ENCODE measurements around the gene AFTPH.
A peak's percentile ranks its signal among the peaks of the same experiment; 100 is the strongest.

Gene AFTPH

DNA sequence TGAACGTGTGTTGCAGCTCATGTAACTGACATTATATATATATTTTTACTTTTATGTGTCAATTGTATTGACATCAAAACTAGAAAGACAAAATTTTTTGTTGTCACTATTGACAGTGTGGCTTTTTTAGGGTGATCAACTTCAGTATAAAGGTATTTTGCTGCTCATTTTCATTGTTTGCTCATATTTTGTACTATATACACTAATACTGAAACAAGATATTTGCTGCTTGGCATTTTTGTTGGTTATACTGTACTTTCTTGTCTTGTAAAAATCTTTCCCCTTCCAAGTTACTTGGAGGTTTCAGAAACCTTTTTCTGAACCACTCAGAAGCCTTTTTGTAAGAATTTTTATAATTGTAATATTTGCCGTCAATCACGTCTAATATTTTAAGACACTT, 16.5 kb downstream of the AFTPH start:
- no peak for DNase-seq

DNA sequence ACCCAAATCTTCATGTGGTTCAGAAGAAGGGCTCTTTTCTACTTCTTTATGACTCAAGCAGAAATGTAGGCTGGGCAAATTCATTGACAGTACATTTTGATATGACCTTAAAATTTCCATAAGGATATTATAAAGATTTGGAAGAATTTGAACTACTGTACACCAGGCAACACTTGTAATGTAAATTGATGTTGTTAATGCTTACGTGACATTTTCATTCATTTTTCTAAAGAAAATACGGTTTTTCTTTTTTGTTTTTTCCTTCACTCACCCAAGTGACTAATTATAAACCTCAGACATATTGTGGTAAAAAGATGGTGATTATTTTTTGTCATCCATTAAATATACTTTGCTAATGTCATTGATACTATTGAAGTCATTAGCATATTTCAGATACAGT, 17.4 kb downstream of the AFTPH start:
- no peak for DNase-seq

DNA sequence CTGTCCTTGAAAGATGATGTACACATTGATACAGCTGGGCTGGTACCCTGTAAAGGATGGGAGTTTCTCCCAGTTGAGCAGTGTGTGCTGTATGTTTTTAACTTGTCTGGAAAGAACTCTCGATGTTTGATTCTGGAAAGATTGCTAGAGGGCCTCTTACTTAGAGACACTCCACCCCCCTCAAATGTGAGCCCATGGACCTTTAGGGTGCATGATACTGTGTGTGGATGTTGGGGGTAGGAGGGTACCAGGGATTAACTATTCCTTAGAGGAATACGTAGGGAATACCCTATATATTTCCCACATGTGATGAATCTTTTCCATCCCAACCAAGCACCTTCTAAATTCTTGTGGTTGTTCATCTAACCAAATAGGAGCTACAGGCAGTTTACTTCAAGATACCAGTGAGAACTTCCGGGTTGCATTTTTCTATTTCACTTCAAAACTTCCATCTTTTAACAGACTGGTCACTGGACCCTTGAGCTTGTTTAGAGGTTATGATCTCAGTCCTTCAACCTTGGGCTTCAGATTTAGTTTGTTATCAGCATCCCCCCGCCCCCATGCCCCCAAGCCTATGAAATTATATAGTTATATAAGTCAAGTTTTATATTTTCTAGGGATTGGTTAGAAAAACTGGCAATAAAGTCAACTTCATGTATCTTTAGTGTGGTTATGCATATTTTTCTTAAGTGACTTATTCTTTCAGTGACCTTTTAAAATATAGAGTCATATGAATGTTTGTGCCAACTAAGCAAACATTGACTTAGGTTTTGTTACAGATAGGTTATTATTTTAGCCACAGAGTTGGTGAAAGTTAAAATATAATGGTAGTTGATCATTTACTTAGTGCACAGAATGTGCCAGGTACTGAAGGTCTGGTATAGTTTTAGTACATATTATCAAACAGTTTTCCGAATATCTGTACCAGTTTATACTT, 18.2 kb downstream of the AFTPH start:
- no peak for DNase-seq

DNA sequence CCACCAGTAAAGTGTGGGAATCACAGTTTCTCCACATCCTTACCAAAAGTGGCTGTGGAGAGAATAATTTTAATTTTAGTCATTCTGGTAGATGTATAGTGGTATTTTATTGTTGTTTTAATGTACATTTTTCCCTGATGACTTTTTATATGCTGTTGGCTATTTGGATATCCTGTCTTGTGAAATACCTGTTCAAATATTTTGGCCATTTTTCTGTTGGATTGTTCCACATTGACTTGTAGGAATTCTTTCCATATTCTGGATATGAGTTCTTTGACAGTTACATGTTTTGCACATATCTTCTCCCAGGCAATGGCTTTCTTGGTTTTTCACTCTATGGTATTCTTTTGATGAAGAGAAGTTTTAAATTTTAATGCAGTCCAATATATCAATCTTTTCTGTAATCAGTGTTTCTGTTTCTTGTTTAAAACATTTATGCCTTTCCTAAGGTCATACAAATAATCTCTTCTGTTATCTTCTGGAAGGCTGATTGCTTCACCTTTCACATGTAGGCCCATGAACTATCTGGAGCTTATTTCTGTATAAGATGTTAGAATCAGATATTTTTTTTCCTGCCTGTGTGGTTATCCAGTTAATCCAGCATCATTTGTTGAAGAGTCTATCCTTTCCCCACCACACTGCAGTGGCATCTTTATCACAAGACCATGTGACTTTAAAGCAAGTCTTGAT, 19.0 kb downstream of the AFTPH start:
- no peak for DNase-seq

DNA sequence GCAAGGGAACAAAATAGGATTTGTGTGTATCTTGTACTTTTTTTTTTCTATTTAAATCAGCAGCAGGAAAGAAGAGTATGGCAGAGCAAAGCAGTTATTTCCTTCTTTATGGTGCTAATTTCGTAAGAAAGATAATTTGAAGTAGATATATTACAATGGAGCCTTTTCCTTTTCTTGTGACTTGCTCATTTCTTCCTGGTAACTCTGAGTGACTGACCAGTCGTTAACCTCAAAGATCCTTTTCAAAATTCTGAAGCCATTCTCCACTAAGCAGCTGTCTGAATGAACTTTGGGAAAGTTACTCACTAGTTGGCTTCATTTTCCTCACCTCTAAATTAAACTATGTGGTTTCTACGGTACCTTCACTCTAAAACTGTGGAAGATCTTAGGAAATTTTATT, 24.6 kb downstream of the AFTPH start:
- peak in 1 of 4 experiments; percentile 16 for DNase-seq

DNA sequence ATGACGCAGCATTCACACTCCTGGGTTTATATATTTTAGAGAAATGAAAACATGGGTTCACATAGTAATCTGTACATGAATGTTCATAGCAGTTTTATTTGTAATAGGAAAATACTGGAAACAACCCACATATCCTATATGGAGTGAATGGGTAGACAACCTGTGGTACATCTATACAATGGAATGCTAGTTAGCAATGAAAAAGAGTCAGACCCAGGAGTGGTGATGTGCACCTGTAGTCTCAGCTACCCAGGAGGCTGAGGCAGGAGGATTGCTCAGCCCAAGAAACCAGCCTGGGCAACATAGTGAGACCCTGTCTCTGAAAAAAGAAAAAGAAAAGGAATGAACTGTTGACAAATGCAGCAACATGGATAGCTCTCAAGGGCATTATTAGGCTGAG, 25.9 kb downstream of the AFTPH start:
- DNase-seq, result no peak

DNA sequence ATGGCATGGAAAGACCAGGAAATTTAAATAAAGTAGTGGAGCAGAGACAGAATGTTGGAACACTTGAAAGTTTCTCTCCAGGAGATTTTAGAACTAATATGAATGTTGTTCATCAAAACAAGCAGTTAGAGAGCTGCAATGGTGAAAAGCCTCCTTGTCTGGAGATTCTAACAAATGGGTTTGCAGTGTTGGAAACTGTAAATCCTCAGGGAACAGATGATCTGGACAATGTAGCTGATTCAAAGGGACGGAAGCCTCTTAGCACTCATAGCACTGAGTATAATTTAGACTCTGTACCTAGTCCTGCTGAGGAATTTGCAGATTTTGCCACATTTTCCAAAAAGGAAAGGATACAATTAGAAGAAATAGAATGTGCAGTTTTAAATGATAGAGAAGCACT, 27.7 kb downstream of the AFTPH start:
- no peak for DNase-seq

DNA sequence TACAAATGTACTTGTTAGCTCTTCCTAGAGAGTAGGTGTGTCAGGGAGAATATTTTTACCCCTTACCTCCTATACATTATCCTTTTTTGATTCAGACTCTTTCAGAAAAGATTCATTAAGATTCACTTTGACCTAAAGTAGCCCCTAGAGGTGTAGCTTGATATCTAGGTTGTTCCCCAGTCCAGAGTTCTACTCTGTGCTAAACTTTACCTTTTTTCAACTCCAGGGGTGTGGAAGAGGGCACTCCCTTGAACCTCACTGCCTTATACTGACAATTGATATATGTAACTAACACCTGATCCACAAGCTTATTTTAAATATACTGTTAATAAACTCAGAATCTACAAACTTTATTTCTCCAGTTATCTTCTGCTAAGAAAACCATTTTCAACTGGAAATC, 30.0 kb downstream of the AFTPH start:
- no peak for DNase-seq

DNA sequence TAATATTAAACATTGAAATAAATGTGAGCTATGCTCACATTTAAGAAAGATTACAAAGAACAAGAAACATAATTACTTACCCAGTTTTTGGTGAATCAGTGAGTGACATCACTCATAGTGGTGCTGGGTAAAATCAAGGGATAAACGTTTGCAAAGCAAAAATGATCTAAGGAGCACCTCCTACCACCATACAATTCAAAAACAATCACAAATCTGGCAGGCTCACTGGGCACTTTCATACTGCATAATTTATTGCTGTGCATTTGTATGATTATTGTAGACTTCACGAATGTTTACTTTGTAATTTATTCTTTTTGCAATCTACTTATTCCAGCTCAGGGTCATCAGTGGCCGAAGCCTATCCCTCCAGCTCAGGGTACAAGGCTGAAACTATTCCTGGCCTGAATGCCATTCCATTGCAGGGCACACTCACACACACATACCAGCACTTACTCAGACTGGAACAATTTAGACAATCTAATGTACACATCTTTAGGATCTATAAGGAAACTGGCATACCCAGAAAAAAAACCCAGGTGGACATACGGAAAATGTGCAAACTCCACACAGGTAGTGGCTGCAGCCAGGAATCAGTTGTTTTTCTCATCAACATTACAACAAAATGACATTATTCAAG, 34.4 kb downstream of the AFTPH start:
- DNase-seq, result no peak

DNA sequence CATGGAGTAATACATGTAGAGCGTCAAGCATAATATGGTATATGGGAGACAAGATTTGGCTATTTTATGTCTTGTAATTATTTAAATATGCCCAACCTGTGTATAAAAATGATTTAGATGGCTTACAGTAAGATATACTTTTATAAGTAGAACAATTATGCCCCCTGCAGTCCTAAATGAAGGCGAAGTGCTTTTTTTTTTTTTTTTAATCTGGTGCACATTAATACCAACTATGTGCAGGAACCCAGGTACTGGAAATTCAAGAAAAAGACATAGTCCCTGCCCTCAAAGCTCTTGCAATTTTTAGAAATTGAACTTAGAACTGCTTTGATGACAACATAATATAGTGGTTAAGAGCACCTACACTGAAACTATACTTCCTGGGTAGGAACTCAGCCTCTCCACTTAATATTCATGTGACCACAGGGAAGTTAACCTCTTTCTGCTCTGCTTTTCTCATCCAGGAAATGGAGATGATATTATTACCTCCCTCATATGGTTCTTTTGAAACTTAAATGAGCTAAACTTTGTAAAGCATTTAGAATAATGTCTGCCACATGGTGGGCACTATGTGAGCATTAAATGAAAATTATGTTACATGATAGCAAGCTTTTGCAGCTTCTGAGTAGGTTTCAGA, 38.1 kb downstream of the AFTPH start:
- DNase-seq, result peak; percentile 17 to 66 (median 48)

DNA sequence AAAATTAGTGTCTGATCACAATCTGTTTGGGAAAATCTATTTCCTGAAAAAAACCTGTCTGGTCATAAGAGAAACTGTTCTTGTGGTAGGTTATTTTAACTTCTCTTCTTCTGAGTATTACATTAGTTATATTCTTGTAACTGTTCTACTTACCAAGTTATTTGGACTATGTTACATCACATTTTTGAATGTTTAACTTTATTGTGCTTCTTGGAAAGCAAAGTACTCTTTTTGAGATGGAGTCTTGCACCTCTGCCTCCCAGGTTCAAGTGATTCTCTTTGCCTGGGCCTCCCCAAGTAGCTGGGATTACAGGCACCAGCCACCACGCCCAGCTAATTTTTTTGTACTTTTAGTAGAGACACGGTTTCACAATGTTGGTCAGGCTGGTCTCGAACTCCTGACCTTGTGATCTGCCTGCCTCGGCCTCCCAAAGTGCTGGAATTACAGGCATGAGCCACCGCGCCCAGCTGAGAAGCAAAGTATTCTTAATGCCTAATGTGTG, 39.4 kb downstream of the AFTPH start:
- DNase-seq, result no peak

DNA sequence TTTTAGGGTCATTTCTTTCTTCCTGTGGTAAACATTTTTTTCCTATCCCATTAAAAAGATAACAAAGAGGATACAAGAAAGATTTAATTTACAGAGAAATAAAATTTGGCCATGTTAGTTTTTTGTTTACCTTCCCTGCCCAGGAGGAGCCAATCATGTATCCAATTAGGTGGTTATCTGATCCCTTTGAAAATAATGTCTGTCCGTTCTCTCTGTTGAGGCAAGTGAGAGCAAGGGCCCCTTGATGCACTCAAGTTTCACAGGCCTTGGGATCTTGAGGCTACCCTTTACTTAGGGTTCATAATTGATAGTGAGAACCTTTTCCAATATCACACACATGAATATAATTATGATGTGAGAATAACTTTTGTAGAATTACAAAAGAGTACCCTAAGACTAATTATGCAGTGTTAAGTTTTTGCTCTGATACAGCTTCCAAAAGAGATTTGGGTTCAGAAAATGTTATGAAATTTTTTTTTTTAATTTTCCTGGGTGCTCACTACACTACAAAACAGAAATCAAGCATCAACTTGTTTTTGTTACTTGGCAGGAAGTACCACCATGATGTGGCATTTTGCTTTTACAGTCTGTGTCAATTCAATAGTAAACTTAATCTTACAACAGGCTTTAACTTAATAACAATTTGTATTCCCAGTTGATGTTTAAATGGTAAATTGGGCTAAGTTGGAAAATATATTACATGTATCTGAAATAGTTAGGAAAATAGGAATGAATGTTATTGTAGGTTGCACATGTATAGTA, 42.0 kb downstream of the AFTPH start:
- DNase-seq, result no peak

DNA sequence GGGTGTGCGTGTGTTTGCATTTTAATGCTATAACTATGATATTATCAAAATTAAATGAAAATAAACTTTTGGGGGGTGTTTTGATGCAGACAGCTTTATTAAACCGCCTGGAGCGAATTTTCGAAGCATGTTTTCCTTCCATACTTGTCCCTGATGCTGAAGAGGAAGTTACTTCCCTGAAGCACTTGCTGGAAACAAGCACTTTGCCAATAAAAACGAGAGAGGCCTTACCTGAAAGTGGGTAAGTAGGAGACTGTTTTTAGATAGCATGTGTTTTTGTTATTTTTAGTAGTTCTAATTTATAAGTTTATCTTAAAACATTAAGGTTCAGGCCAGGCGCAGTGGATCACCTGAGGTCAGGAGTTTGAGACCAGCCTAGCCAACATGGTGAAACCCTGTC, 43.3 kb downstream of the AFTPH start:
- DNase-seq, result no peak

DNA sequence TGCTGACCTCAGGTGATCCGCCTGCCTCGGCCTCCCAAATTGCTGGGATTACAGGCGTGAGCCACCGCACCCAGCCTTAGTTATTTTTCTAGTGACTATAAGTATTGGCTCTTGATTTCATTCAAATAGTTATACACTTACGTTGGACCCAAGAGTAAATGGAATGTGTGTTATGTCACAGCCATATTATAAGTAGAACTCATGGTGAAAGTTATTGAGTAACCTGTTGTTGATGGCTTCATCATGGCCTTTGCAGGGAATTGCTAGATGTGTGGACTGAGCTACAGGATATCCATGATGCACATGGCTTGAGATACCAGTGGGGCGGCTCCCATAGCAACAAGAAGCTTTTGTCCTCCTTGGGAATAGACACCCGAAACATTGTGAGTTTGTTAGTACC, 44.7 kb downstream of the AFTPH start:
- no peak for DNase-seq

DNA sequence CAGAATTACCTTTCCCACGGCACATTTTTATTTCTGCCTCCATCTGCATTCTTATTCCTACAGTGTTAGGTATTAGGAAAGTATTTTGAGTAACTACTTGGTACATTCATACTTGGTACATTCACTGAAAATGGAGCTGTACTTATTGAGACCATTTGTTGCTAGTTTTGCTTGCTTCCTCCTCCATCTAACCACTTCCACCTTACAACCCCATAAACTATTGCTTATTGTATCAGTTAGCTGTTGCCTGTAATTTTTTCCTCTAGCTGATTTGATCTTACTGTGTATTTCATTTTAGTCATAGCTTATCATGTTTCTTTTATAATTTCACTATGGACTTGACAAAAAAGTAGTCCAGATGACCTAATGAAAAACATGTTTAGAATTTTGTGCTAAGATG, 50.7 kb downstream of the AFTPH start:
- DNase-seq, result no peak

DNA sequence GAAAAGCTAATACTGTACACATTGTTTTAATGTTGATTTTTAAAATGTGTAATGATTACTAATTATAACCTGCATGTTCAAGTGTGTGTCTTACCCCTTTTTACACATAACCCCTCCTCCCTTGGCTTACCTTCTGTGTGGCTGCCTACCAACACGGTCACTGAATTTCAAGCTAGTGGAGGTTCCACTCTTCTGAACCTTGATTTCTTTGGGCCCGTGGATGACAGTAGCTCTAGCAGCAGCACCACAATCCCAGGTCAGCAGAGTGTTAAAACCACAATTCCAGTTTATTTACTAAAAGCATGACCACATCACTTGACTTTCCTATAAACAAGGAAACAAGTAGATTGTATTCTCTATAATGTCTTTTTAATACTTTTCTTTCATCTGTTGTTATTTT, 56.9 kb downstream of the AFTPH start:
- DNase-seq, result no peak

DNA sequence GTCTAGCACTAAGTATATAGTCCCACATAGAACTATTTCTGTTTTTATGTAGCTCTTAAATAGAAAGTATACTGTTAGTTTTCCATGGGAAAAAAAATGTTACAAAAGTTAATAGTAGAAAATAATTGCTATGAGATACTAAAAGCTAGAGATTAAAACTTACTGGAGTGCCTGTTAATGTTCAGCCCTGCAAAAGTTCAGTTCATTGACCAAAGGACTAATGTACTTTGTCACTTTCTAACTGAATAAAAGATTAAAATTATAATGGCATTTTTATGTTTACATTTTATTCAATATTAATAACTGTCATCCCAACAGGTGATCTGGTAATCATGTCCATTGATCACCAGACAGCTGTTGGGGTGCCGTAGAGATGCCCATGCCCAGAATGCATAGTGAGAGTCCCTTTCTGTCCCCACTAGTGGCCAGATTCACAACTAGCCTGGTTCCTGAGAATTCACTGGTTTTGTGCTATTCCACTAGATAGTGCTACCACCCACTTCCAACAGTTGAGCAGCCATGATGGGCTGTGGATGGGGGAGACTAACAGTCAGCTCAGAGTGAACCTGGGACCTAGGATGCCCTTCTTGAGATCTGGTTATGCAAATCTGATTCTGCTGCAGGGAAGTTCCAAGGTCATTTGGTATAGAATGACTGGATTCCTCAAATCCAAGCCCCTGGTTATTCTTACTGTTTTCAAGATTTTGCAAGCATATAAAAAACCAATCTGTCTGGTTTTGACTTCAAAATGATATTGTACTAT, 57.8 kb downstream of the AFTPH start:
- DNase-seq, result no peak

DNA sequence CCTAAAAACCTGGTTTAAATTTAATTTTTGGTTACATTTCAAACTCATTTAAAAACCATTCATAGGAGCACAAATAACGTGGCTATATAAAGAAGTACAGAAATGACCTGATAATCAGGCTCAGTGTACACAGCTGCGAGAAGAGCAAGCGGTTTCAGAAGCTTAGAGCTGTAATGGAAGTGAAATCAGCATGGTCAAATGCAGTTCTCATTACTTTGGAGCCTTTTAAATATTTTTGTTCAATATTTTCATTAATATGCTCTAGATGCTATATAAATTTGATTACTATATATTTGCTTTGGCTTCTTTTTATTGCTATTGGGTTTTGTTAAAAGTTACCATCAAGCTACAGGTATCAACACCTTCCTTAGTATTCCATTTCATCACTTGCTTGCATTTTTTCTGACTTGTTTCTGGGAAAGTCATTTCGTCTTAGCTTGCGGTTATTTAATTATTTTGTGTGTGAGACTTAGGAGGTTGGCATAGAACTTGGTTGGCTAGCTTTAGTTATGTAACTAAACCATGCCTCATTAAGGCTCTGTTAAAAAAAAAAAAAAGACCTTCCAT, 58.7 kb downstream of the AFTPH start:
- DNase-seq, result no peak

DNA sequence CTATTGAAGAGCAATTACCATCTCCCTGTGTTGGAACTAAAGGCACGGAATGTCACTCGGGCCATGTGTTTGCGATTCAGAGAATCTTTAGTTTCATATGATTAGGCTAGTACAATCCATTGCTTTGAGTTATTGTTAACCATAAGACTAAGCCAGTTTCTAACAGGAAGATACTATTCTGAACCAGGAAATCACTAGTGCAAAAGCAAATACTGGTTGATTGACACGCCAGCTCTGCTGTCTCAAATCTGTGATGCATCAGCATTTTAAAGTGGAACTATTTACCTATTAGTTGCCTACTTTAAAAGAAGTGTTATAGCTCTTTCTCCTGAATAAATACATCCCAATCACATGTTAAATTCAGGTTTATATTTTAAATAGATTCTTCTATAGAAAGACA, 61.9 kb downstream of the AFTPH start:
- DNase-seq, result no peak

DNA sequence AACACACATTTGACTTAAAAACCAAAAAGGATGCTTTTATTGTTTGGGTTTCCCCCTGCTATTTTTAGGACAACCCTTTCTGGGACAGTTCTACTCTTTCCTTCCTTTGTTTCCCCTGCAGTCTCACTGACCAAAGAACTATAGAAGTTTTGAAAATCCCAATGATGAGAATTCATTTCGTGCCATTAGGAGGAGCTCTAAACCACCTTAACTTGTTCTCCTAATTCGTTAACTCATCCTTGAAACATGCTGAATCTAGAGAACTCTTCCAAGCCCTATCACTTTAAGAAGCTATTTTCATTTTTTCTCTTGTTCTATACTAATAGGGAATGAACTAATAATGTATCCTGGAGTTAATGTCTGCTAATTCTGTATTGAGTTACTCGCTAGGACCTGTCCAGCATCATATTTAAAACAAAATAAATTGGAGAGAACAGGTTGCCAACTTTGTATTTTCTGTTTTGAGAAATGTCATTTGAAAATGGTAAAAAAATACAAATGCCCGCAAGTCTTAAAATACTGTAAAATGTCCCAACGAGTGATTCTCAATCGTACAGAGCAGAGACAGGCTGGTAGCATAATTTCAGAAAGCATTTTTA, 62.9 kb downstream of the AFTPH start:
- DNase-seq, result peak; percentile 39 to 75 (median 58)

DNA sequence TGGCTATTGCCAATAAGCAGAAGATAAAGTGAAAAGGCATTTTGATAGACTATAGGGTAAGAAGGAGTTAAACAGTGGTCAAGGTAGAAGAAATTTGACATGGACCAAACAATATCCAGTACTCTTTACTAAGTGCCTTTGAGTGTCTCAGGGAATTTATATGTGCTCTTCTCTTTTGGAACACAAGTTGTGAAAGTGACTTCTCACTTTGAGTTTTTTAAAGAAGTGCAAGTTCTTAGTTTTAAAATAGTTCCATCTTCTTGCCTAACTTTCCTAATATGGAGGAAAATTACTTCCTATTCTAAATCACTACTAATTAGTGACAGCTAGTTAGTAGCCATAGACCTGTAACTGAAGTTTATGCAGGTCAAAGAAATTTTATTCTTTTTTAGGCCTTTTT, 63.4 kb downstream of the AFTPH start:
- peak in 2 of 4 experiments; percentile 57 to 70 for DNase-seq
